Kidney epithelial cell (primary cell): ENCODE results near the gene PSMB9. TPM values are rescaled to one million over a fixed set of nuclear protein-coding genes. Genes with fewer than 3 reads are reported as not detected.
A peak's percentile ranks its signal among the peaks of the same experiment; 100 is the strongest.
"Not testable (repeated sequence)": the region's sequence is repeated elsewhere in the genome, so short reads cannot be mapped to it uniquely, and the experiment has no call there.

Experiments used
- DNase-seq: peaks from one replicate; pipeline ENCODE4 v3.0.0-alpha.2; 2010; ENCODE audit warnings: low read depth
- H3K27me3 ChIP-seq: 2 replicates; pipeline ENCODE4 v1.6.0; 2011; ENCODE audit warnings: low read length; ENCODE audit not compliant: control insufficient read depth, insufficient read depth
- H3K36me3 ChIP-seq: 2 replicates; pipeline ENCODE4 v1.5.1; 2011; ENCODE audit warnings: low read length; ENCODE audit not compliant: control insufficient read depth, insufficient read depth
- H3K4me3 ChIP-seq: 2 replicates; pipeline ENCODE4 v1.5.1; 2011; ENCODE audit warnings: low read depth, mild to moderate bottlenecking, control low read depth, low read length
- total RNA-seq: library from RNA; depleted of rRNA; stranded (reverse); fragments of >200 nt; gene quantifications from 2 replicates; pipeline ENCODE4 v1.2.3, GENCODE V29; 2015
- TF ChIP-seq, protein P1 (sequence below): IDR thresholded peaks from 2 replicates; pipeline ENCODE4 v1.5.1; 2011; ENCODE audit warnings: mild to moderate bottlenecking, moderate library complexity, low read length, control low read depth, inconsistent platforms; ENCODE audit not compliant: insufficient read depth, poor library complexity, severe bottlenecking

Gene PSMB9
- total RNA-seq, result 23.0 and 24.6 TPM in 2 replicates

DNA sequence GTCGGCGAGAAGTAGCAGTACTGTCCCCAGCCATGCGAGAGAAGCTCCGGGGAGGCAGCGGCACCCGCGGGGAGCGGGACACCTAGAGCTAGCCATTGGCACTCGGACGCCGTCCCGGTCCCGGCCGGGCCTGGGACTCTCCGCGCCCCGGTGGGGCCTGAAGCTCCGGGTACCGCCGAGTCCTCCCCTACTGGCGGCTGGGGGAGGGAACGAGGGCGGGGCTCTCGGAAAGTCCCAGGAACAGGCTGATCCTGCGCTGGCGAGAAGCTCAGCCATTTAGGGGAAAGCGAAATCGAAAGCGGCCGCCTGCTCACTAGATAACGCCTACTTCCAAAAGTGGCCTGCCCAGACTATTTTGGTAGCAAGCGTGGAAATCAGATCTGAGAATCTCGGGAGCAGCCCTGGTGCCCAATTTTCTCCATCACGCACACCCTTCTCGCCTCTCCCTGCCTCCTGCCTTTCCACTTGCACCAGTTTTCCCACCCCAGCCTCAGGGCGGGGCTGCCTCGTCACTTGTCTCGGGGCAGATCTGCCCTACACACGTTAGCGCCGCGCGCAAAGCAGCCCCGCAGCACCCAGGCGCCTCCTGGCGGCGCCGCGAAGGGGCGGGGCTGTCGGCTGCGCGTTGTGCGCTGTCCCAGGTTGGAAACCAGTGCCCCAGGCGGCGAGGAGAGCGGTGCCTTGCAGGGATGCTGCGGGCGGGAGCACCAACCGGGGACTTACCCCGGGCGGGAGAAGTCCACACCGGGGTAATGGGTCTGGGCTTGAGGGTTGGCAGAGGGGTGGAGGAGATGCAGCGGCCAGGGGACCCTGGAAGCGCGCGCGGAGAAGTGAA is at the start of gene PSMB9, which contains the start of gene TAP1:
Gene PSMB9, plus strand, starts transcription at position 652 of the 835 bp plus-strand sequence. Its CDS starts 38 bp downstream, at position 690.
Gene TAP1, minus strand, starts transcription at position 164 of the 835 bp plus-strand sequence. Its CDS starts 68 bp downstream, at position 96.
- TF ChIP-seq, protein P1, sequence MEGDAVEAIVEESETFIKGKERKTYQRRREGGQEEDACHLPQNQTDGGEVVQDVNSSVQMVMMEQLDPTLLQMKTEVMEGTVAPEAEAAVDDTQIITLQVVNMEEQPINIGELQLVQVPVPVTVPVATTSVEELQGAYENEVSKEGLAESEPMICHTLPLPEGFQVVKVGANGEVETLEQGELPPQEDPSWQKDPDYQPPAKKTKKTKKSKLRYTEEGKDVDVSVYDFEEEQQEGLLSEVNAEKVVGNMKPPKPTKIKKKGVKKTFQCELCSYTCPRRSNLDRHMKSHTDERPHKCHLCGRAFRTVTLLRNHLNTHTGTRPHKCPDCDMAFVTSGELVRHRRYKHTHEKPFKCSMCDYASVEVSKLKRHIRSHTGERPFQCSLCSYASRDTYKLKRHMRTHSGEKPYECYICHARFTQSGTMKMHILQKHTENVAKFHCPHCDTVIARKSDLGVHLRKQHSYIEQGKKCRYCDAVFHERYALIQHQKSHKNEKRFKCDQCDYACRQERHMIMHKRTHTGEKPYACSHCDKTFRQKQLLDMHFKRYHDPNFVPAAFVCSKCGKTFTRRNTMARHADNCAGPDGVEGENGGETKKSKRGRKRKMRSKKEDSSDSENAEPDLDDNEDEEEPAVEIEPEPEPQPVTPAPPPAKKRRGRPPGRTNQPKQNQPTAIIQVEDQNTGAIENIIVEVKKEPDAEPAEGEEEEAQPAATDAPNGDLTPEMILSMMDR, result peak; percentile 59
- H3K4me3 ChIP-seq, result peak within 1 kb of the TSS; percentile 72
- no peak for DNase-seq
- no peaks in the 10 kb centered on the region for H3K27me3 ChIP-seq
- peaks cover 2% of the 10 kb centered on the region for H3K36me3 ChIP-seq

DNA sequence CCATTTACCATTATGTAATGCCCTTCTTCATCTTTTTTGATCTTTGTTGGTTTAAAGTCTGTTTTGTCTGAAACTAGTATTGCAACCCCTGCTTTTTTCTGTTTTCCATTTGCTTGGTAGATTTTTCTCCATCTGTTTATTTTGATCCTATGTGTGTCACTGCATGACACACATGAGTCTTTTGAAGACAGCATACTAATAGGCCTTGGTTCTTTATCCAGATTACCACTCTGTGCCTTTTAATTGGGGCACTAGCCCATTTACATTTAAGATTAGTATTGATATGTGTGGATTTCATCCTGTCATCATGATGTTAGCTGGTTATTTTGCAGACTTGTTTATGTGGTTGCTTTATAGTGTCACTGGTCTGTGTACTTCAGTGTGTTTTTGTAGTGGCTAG is 48.6 kb upstream of the PSMB9 start:
- not testable (repeated sequence) for H3K4me3 ChIP-seq, DNase-seq, H3K36me3 ChIP-seq, H3K27me3 ChIP-seq

DNA sequence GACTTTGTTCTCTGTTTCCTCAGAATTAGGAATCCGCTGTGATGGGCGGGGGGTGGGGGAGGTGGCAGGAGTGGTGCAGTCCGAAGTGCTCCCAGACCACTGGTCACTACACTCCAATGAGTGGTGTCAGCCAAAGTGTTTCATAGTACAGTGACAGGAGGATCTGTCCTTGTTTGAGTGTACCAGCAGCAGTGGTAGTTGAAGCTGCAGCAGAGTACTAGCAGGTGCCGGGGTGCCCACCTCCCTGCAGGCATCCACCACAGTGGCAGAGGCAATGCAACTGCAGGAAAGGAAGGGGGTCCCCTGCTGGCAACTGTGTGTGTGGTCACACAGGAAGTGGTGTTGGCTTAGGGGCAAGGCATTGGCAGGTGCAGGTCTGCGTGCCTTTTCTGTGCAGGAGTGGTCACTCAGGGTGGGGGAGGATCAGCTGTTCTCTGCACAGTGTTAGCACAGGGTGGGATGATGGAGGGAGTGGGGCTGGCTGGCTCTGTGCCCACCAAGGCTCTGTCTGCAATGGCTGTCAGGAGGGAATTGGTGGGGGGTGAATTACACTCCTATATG is 46.9 kb upstream of the PSMB9 start:
- H3K27me3 ChIP-seq, result no peaks in the 10 kb centered on the region
- H3K4me3 ChIP-seq, result no peak overlapping the region
- no peaks in the 10 kb centered on the region for H3K36me3 ChIP-seq
- no peak for DNase-seq
- TF ChIP-seq, protein P1, result no peak

DNA sequence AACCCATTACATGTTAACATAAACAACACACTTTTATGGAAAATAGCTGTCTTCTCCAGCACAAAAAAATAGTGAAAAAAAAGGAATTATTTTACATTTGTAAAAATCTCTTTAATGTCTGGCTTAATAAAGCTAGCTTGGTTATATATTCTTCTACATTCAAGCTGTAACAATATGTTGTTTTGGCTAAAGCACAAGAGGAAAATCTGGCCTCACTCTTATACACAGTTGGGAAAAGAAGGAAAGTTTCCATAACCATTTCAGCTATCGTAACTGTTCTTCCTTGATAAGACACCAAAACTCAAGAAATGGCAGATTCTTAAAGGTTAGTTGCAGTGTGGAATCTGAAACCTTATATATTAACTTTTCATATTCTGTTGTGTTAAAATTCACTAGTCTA is 44.8 kb upstream of the PSMB9 start:
- no peak for DNase-seq
- TF ChIP-seq, protein P1, result no peak
- no peaks in the 10 kb centered on the region for H3K36me3 ChIP-seq
- no peak overlapping the region for H3K4me3 ChIP-seq
- H3K27me3 ChIP-seq, result peaks cover 3% of the 10 kb centered on the region

DNA sequence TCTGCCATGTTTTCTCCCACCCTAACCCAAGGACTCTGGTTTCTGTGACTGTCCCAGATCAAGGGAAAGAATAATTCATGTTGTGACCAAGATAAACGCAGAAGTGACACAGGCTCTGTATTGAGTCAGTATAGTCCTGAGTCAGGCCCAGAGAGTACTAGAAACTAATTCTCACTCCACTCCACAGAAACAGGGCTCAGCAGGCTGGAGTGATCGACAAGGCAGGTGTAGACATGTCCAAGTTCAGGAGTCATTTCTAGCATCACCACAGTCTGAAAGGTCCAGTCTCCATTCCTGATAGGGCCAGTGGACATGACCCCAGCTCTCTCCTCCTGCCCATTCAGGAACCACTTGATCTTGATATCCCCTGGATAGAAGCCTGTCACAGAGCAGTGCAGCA is 39.8 kb upstream of the PSMB9 start:
- TF ChIP-seq, protein P1, result no peak
- Histone ChIP-seq H3K36me3 (no peaks in the 10 kb centered on the region), H3K4me3 (no peak overlapping the region), H3K27me3 (peaks cover 3% of the 10 kb centered on the region)
- DNase-seq, result no peak

DNA sequence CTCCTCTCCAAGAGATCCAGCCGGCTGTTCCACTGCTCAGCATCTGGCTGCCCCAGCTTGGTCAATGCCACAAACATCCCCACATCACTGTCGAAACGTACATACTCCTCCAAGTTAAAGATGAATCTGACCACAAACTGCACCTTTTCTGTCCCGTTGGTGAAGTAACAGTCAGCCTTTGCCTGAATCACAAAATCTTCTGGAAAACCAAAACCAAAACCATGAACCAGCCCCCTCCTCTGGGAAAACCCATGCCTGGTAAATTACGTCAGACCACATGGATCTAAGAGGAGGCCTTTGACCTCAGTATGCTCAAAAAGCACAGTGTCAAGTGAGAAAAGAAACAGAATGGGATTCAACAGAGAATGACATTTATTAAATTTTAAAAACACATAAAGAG is 38.9 kb upstream of the PSMB9 start:
- no peak for DNase-seq
- peaks cover 3% of the 10 kb centered on the region for H3K27me3 ChIP-seq
- H3K4me3 ChIP-seq, result no peak overlapping the region
- TF ChIP-seq, protein P1, result no peak
- H3K36me3 ChIP-seq, result no peaks in the 10 kb centered on the region
